K562 (cell line): ENCODE data around the gene MPIG6B. TPM values are rescaled to one million over a fixed set of nuclear protein-coding genes. Genes with fewer than 3 reads are reported as not detected.

Source experiments
- ETV5 ChIP-seq: sonication (generic); formaldehyde crosslinking; IDR thresholded peaks from 2 replicates; pipeline ENCODE4 v1.4.0; 2020; ENCODE audit warnings: low read depth, mild to moderate bottlenecking, missing genetic modification reagents
- ILK ChIP-seq: fragments of 450-650 bp; IDR thresholded peaks from 2 replicates; pipeline ENCODE4 v1.6.1; 2016; ENCODE audit warnings: missing genetic modification characterization, low read depth, mild to moderate bottlenecking, missing compliant biosample characterization, moderate library complexity, borderline replicate concordance
- JUNB ChIP-seq: fragments of 450-650 bp; formaldehyde crosslinking; conservative IDR thresholded peaks from 2 replicates; pipeline ENCODE4 v1.4.0; 2020; ENCODE audit warnings: mild to moderate bottlenecking
- JUND ChIP-seq, 2 experiments: IDR thresholded peaks; 2 replicates in 1 of 2; 3 replicates in 1 of 2; pipeline ENCODE4 v1.6.1; 2011; ENCODE audit warnings: borderline replicate concordance in 2 of 2, low read depth in 2 of 2, low read length in 2 of 2, improper control_type of control experiment in 1 of 2, missing biosample characterization in 1 of 2, missing genetic modification characterization in 1 of 2, missing genetic modification reagents in 1 of 2
- KDM2B ChIP-seq: fragments of 250-450 bp; sonication (Bioruptor Pico); IDR thresholded peaks from 2 replicates; pipeline ENCODE4 v1.8.0; 2021; ENCODE audit warnings: mild to moderate bottlenecking, moderate library complexity
- POU5F1 ChIP-seq: fragments of 150-350 bp; IDR thresholded peaks from 2 replicates; pipeline ENCODE4 v1.6.1; 2014; ENCODE audit warnings: borderline replicate concordance, low read length, low read depth, mild to moderate bottlenecking; ENCODE audit not compliant: partially characterized antibody
- RBBP5 ChIP-seq: fragments of 200-600 bp; sonication (generic); IDR thresholded peaks from 2 replicates; pipeline ENCODE4 v1.6.1; 2012; ENCODE audit warnings: borderline replicate concordance, mild to moderate bottlenecking, low read length, control low read depth, inconsistent platforms; ENCODE audit not compliant: insufficient read depth, poor library complexity, severe bottlenecking
- RUNX1 ChIP-seq: sonication (generic); IDR thresholded peaks from 2 replicates; pipeline ENCODE4 v1.6.1; 2016; ENCODE audit warnings: antibody characterized with exemption, low read depth
- TCF3 ChIP-seq: sonication (generic); formaldehyde crosslinking; IDR thresholded peaks from 2 replicates; pipeline ENCODE4 v1.4.0; 2020; ENCODE audit warnings: mild to moderate bottlenecking, missing genetic modification reagents
- ZNF140 ChIP-seq: fragments of 250-450 bp; sonication (Bioruptor Pico); IDR thresholded peaks from 2 replicates; pipeline ENCODE4 v1.8.0; 2021; ENCODE audit warnings: moderate library complexity, mild to moderate bottlenecking, inconsistent platforms
- ZNF143 ChIP-seq: sonication (generic); formaldehyde crosslinking; IDR thresholded peaks from 2 replicates; pipeline ENCODE4 v1.9.0; 2022; ENCODE audit warnings: mild to moderate bottlenecking, missing genetic modification reagents
- ZNF232 ChIP-seq: sonication (generic); formaldehyde crosslinking; IDR thresholded peaks from 2 replicates; pipeline ENCODE4 v1.8.0; 2022; ENCODE audit warnings: mild to moderate bottlenecking, missing genetic modification reagents
- ZNF408 ChIP-seq: fragments of 250-450 bp; sonication (Bioruptor Pico); IDR thresholded peaks from 2 replicates; pipeline ENCODE4 v1.4.0; 2020; ENCODE audit warnings: low read depth, mild to moderate bottlenecking, moderate library complexity
- polyA plus RNA-seq, 8 experiments: library from polyadenylated mRNA; depleted of rRNA in 4 of 8; stranded (reverse) in 5 of 8; unstranded in 3 of 8; fragments of >200 nt; fragmentation: Nextera tagmentation in 2 of 8; fragmentation: Illumina TruSeq in 1 of 8; extraction: Ambion mirVana in 2 of 8; extraction: Trizol in 1 of 8; gene quantifications; 2 replicates each; pipeline versions ENCODE4 v1.2.1 to v1.2.3, GENCODE V29; 2011 to 2014; ENCODE audit warnings: inconsistent platforms in 1 of 8, missing spikeins in 1 of 8
- total RNA-seq, 7 experiments: library from RNA; depleted of rRNA in 6 of 7; stranded (reverse); fragments of >200 nt in 6 of 7; fragmentation: Illumina TruSeq in 2 of 7; extraction: Trizol in 2 of 7; gene quantifications; 2 replicates each; pipeline versions ENCODE4 v1.2.1 to v1.2.3, GENCODE V29; 2011 to 2021; ENCODE audit warnings: low replicate concordance in 1 of 7
- TF ChIP-seq, protein P1 (sequence below): fragments of 450-650 bp; IDR thresholded peaks from 2 replicates; pipeline ENCODE4 v1.7.1; 2018; ENCODE audit warnings: mild to moderate bottlenecking, low read depth; ENCODE audit not compliant: partially characterized antibody
- TF ChIP-seq, protein P2 (sequence below): sonication (generic); formaldehyde crosslinking; IDR thresholded peaks from 2 replicates; pipeline ENCODE4 v1.4.0; 2020; ENCODE audit warnings: mild to moderate bottlenecking, missing genetic modification reagents
- TF ChIP-seq, protein P3 (sequence below), 2 experiments: IDR thresholded peaks; 2 replicates each; pipeline ENCODE4 v1.6.1; 2012; ENCODE audit warnings: improper control_type of control experiment in 2 of 2, low read depth in 2 of 2, low read length in 2 of 2, borderline replicate concordance in 1 of 2
- TF ChIP-seq, protein P4 (sequence below): fragments of 450-650 bp; IDR thresholded peaks from 2 replicates; pipeline ENCODE4 v1.7.0; 2016; ENCODE audit warnings: borderline replicate concordance

The MPIG6B gene
- total and polyA plus RNA-seq, 9 of the 15 experiments (the other 6 are each of a cell fraction or from before 2014, with no cell fraction given), result 0.11 to 1.2 (median 0.28) TPM; not detected in 1

DNA sequence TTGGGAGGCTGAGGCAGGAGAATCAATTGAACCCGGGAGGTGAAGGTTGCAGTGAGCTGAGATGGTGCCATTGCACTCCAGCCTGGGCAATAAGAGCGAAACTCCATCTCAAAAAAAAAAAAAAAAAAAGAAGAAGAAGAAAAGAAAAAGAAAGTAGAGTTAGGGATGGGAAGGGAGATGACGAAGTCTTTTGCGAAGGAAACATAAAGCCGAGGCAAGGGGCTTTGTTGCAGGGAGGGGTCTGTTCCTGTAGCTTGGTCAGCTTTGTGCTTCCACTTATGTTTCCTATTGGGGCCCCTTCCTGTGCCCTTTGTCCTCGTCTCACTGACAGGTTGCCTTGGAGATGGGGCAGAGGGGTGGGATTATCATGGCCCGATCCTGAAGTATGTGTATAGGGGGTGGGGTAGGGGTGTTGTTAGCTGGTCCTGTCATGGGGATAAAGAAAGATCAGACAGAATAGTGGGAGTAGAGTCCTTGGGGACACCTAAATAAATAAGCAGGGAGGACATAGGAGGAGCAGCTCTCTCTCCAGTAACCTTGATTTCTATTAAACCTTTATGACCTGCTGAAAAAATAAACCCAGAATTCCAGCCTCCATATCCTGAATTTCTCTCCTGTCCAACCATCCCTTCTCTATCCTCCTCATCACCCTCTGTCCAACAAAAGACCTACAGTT is 14.3 kb downstream of the MPIG6B start (continued):
- TF ChIP-seq, protein P1, sequence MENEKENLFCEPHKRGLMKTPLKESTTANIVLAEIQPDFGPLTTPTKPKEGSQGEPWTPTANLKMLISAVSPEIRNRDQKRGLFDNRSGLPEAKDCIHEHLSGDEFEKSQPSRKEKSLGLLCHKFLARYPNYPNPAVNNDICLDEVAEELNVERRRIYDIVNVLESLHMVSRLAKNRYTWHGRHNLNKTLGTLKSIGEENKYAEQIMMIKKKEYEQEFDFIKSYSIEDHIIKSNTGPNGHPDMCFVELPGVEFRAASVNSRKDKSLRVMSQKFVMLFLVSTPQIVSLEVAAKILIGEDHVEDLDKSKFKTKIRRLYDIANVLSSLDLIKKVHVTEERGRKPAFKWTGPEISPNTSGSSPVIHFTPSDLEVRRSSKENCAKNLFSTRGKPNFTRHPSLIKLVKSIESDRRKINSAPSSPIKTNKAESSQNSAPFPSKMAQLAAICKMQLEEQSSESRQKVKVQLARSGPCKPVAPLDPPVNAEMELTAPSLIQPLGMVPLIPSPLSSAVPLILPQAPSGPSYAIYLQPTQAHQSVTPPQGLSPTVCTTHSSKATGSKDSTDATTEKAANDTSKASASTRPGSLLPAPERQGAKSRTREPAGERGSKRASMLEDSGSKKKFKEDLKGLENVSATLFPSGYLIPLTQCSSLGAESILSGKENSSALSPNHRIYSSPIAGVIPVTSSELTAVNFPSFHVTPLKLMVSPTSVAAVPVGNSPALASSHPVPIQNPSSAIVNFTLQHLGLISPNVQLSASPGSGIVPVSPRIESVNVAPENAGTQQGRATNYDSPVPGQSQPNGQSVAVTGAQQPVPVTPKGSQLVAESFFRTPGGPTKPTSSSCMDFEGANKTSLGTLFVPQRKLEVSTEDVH, result no peak
- TF ChIP-seq ZNF143 (CRISPR knock-in tag) (no peak), RBBP5 (peak; percentile 57), ZNF232 (0 out of 2 replicates have a peak, but pooled peaks have one; percentile 6), ZNF140 (CRISPR knock-in tag) (no peak), ETV5 (no peak), JUNB (CRISPR knock-in tag) (no peak), POU5F1 (no peak), RUNX1 (no peak), TCF3 (CRISPR knock-in tag) (no peak), JUND (IDR thresholded peaks at IDR 0.05; ENCODE audit: borderline replicate concordance, low read depth, low read length) (no peak), JUND (tag; IDR thresholded peaks at IDR 0.05; ENCODE audit: borderline replicate concordance, low read depth, low read length) (no peak), KDM2B (CRISPR knock-in tag) (no peak), ILK (tag) (no peak), ZNF408 (CRISPR knock-in tag) (no peak)
- TF ChIP-seq, protein P2, sequence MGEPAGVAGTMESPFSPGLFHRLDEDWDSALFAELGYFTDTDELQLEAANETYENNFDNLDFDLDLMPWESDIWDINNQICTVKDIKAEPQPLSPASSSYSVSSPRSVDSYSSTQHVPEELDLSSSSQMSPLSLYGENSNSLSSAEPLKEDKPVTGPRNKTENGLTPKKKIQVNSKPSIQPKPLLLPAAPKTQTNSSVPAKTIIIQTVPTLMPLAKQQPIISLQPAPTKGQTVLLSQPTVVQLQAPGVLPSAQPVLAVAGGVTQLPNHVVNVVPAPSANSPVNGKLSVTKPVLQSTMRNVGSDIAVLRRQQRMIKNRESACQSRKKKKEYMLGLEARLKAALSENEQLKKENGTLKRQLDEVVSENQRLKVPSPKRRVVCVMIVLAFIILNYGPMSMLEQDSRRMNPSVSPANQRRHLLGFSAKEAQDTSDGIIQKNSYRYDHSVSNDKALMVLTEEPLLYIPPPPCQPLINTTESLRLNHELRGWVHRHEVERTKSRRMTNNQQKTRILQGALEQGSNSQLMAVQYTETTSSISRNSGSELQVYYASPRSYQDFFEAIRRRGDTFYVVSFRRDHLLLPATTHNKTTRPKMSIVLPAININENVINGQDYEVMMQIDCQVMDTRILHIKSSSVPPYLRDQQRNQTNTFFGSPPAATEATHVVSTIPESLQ (CRISPR knock-in tag), result 0 out of 2 replicates have a peak, but pooled peaks have one; percentile 16
- TF ChIP-seq, protein P3, sequence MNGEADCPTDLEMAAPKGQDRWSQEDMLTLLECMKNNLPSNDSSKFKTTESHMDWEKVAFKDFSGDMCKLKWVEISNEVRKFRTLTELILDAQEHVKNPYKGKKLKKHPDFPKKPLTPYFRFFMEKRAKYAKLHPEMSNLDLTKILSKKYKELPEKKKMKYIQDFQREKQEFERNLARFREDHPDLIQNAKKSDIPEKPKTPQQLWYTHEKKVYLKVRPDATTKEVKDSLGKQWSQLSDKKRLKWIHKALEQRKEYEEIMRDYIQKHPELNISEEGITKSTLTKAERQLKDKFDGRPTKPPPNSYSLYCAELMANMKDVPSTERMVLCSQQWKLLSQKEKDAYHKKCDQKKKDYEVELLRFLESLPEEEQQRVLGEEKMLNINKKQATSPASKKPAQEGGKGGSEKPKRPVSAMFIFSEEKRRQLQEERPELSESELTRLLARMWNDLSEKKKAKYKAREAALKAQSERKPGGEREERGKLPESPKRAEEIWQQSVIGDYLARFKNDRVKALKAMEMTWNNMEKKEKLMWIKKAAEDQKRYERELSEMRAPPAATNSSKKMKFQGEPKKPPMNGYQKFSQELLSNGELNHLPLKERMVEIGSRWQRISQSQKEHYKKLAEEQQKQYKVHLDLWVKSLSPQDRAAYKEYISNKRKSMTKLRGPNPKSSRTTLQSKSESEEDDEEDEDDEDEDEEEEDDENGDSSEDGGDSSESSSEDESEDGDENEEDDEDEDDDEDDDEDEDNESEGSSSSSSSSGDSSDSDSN (IDR thresholded peaks at IDR 0.05; ENCODE audit: borderline replicate concordance in 1 of 2, low read depth in 2 of 2, low read length in 2 of 2), result no peak
- TF ChIP-seq, protein P4, sequence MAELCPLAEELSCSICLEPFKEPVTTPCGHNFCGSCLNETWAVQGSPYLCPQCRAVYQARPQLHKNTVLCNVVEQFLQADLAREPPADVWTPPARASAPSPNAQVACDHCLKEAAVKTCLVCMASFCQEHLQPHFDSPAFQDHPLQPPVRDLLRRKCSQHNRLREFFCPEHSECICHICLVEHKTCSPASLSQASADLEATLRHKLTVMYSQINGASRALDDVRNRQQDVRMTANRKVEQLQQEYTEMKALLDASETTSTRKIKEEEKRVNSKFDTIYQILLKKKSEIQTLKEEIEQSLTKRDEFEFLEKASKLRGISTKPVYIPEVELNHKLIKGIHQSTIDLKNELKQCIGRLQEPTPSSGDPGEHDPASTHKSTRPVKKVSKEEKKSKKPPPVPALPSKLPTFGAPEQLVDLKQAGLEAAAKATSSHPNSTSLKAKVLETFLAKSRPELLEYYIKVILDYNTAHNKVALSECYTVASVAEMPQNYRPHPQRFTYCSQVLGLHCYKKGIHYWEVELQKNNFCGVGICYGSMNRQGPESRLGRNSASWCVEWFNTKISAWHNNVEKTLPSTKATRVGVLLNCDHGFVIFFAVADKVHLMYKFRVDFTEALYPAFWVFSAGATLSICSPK, result peak; percentile 92; the same call in 1 of the 2 replicates
